HPDE6-E6E7 (cell line): Measurements from ENCODE around the gene CHRNB4.

Experiments used
- DNase-seq: peaks from one replicate; pipeline ENCODE4 v3.0.0; 2011; ENCODE audit warnings: missing footprints; ENCODE audit errors: extremely low spot score

Gene CHRNB4

GRCh38 chr15:78668987-78669386 lies 28.0 kb upstream of the CHRNB4 start:
- no peak for DNase-seq

GRCh38 chr15:78667578-78668236 lies 26.7 kb upstream of the CHRNB4 start:
- no peak for DNase-seq

- DNase-seq = no peak
These were observed 25.0 kb upstream of the CHRNB4 start for GRCh38 chr15:78666010-78666409.

- no peak for DNase-seq
These were observed 22.7 kb upstream of the CHRNB4 start for GRCh38 chr15:78663703-78664102.

- DNase-seq = no peak
These were observed 21.0 kb upstream of the CHRNB4 start for GRCh38 chr15:78662028-78662427.

- no peak for DNase-seq
These were observed 20.0 kb upstream of the CHRNB4 start for GRCh38 chr15:78661001-78661400.

- DNase-seq = no peak
These were observed 19.6 kb upstream of the CHRNB4 start for GRCh38 chr15:78660584-78660983.

GRCh38 chr15:78658823-78659222 lies 17.8 kb upstream of the CHRNB4 start:
- no peak for DNase-seq

- DNase-seq = no peak
These were observed 13.3 kb upstream of the CHRNB4 start for GRCh38 chr15:78654272-78654671.

- DNase-seq = no peak
These were observed 11.1 kb upstream of the CHRNB4 start for GRCh38 chr15:78651930-78652615.

GRCh38 chr15:78651007-78651406 lies 10.0 kb upstream of the CHRNB4 start:
- no peak for DNase-seq

GRCh38 chr15:78650022-78650421 lies 9.0 kb upstream of the CHRNB4 start:
- DNase-seq = no peak

- DNase-seq = no peak
These were observed 4.0 kb upstream of the CHRNB4 start for GRCh38 chr15:78645009-78645408.

GRCh38 chr15:78642331-78642730 lies 1.3 kb upstream of the CHRNB4 start:
- DNase-seq = no peak

GRCh38 chr15:78641749-78642275 lies 802 bp upstream of the CHRNB4 start:
- no peak for DNase-seq

GRCh38 chr15:78640527-78641101 lies 396 bp downstream of the CHRNB4 start:
- no peak for DNase-seq

- peak; percentile 49 for DNase-seq
These were observed 2.2 kb downstream of the CHRNB4 start for GRCh38 chr15:78638658-78639314.

- no peak for DNase-seq
These were observed 3.1 kb downstream of the CHRNB4 start for GRCh38 chr15:78637776-78638435.

- no peak for DNase-seq
These were observed 4.6 kb downstream of the CHRNB4 start for GRCh38 chr15:78636378-78636859.

- no peak for DNase-seq
These were observed 5.7 kb downstream of the CHRNB4 start for GRCh38 chr15:78635346-78635745.

- DNase-seq = no peak
These were observed 6.5 kb downstream of the CHRNB4 start for GRCh38 chr15:78634210-78635145.
